Activated naive CD4-positive, alpha-beta T cell treated with anti-CD3 and anti-CD28 coated beads, Interleukin-2, amount 50 U/mL, for 72 hours (primary cell): ENCODE measurements around the gene CBY1. TPM values are rescaled to one million over a fixed set of nuclear protein-coding genes. Genes with fewer than 3 reads are reported as not detected.
"Not testable (repeated sequence)": the region's sequence is repeated elsewhere in the genome, so short reads cannot be mapped to it uniquely, and the experiment has no call there.

Source experiments
- ATAC-seq, 2 donors: fragments of 150-1000 bp; cut with Tn5 transposase; 2 replicates each; pipeline ENCODE4 v1.10.0; 2021; ENCODE audit warnings: mild to moderate bottlenecking in 2 of 2, moderate library complexity in 2 of 2
- DNase-seq, 2 donors: peaks; one replicate each; pipeline ENCODE4 v3.0.0; 2021 to 2022; ENCODE audit warnings: low spot score in 2 of 2
- H3K27ac Mint-ChIP-seq, 2 donors: one replicate each; pipeline ENCODE4 v1.8.0; 2022; ENCODE audit warnings: mild to moderate bottlenecking in 2 of 2, mixed read lengths in 2 of 2
- H3K36me3 Mint-ChIP-seq, 2 donors: one replicate each; pipeline ENCODE4 v1.8.0; 2022; ENCODE audit warnings: mixed read lengths in 2 of 2
- H3K9me3 Mint-ChIP-seq, 2 donors: one replicate each; pipeline ENCODE4 v1.8.0; 2022; ENCODE audit warnings: mixed read lengths in 2 of 2
- total RNA-seq, 2 donors: library from RNA; stranded (reverse); gene quantifications; one replicate each; pipeline ENCODE4 v1.2.3, GENCODE V29; 2022

CBY1 gene
- total RNA-seq, 2 donors from 2014 or later: 5.7 to 19.0 TPM

- Mint-ChIP-seq H3K9me3 (no peaks in the 10 kb centered on the region), H3K36me3 (no peaks in the 10 kb centered on the region), H3K27ac (peak overlapping the region in 1 of 2 donors; percentile 13)
- ATAC-seq (no peak), DNase-seq (no peak)
Measured at GRCh38 chr22:38638216-38638615, 18.2 kb upstream of the CBY1 start.

GRCh38 chr22:38638728-38639127, 17.7 kb upstream of the CBY1 start:
- Mint-ChIP-seq H3K27ac (no peak overlapping the region), H3K9me3 (no peaks in the 10 kb centered on the region), H3K36me3 (no peaks in the 10 kb centered on the region)
- no peak for ATAC-seq
- no peak for DNase-seq

GRCh38 chr22:38641476-38642040, 14.9 kb upstream of the CBY1 start:
- no peaks in the 10 kb centered on the region for H3K36me3 Mint-ChIP-seq
- DNase-seq (no peak), ATAC-seq (no peak)
- no peak overlapping the region for H3K27ac Mint-ChIP-seq
- H3K9me3 Mint-ChIP-seq: no peaks in the 10 kb centered on the region

GRCh38 chr22:38644245-38644644, 12.2 kb upstream of the CBY1 start:
- H3K9me3 Mint-ChIP-seq, H3K27ac Mint-ChIP-seq, DNase-seq, H3K36me3 Mint-ChIP-seq: not testable (repeated sequence)
- ATAC-seq: peak in 1 of 2 donors; percentile 57

GRCh38 chr22:38645430-38645829, 11.0 kb upstream of the CBY1 start:
- no peaks in the 10 kb centered on the region for H3K9me3 Mint-ChIP-seq
- ATAC-seq: no peak
- H3K27ac Mint-ChIP-seq: no peak overlapping the region
- no peaks in the 10 kb centered on the region for H3K36me3 Mint-ChIP-seq
- no peak for DNase-seq

- no peak overlapping the region for H3K27ac Mint-ChIP-seq
- DNase-seq (no peak), ATAC-seq (no peak)
- no peaks in the 10 kb centered on the region for H3K36me3 Mint-ChIP-seq
- H3K9me3 Mint-ChIP-seq: no peaks in the 10 kb centered on the region
Measured at GRCh38 chr22:38649841-38650522, 6.5 kb upstream of the CBY1 start.

GRCh38 chr22:38652859-38653258, 3.6 kb upstream of the CBY1 start:
- H3K36me3 Mint-ChIP-seq: no peaks in the 10 kb centered on the region
- ATAC-seq (no peak), DNase-seq (no peak)
- H3K27ac Mint-ChIP-seq: no peak overlapping the region
- H3K9me3 Mint-ChIP-seq: no peaks in the 10 kb centered on the region

- ATAC-seq (no peak), DNase-seq (no peak)
- no peaks in the 10 kb centered on the region for H3K9me3 Mint-ChIP-seq
- no peaks in the 10 kb centered on the region for H3K36me3 Mint-ChIP-seq
- H3K27ac Mint-ChIP-seq: no peak overlapping the region
Measured at GRCh38 chr22:38653741-38654140, 2.7 kb upstream of the CBY1 start.

- peak overlapping the region; percentile 98 for H3K27ac Mint-ChIP-seq
Measured at GRCh38 chr22:38655519-38656255, 751 bp upstream of the CBY1 start.

GRCh38 chr22:38657045-38657909, 839 bp downstream of the CBY1 start:
- H3K9me3 Mint-ChIP-seq: no peaks in the 10 kb centered on the region
- peak overlapping the region; percentile 98 for H3K27ac Mint-ChIP-seq
- peak; percentile 36 to 59 for ATAC-seq
- peak; percentile 43 to 67 for DNase-seq
- no peaks in the 10 kb centered on the region for H3K36me3 Mint-ChIP-seq

More at GRCh38 chr22:38655519-38656255, 751 bp upstream of the CBY1 start:
- DNase-seq (no peak), ATAC-seq (peak in 1 of 2 donors; percentile 1)
- Mint-ChIP-seq H3K9me3 (no peaks in the 10 kb centered on the region), H3K36me3 (no peaks in the 10 kb centered on the region)

GRCh38 chr22:38674888-38675287, 18.4 kb downstream of the CBY1 start:
- peaks cover 8 to 13% of the 10 kb centered on the region in 2 donors for H3K36me3 Mint-ChIP-seq
- peak overlapping the region in 1 of 2 donors; percentile 72 for H3K27ac Mint-ChIP-seq
- no peak for ATAC-seq
- DNase-seq: no peak
- H3K9me3 Mint-ChIP-seq: no peaks in the 10 kb centered on the region

GRCh38 chr22:38675833-38676232, 19.4 kb downstream of the CBY1 start:
- ATAC-seq: no peak

GRCh38 chr22:38681582-38682335, 25.3 kb downstream of the CBY1 start, which contains the start of gene TOMM22:
TSS of gene TOMM22 (plus strand) at chr22:38681957. CDS start at chr22:38681979, 22 bp downstream.
- Mint-ChIP-seq H3K27ac (peak within 1 kb of the TSS; percentile 96 to 98), H3K9me3 (no peaks in the 10 kb centered on the region)

More at GRCh38 chr22:38675833-38676232, 19.4 kb downstream of the CBY1 start:
- Mint-ChIP-seq H3K27ac (no peak overlapping the region), H3K36me3 (peaks cover 5 to 13% of the 10 kb centered on the region in 2 donors), H3K9me3 (no peaks in the 10 kb centered on the region)
- DNase-seq: no peak

GRCh38 chr22:38684895-38685294, 28.5 kb downstream of the CBY1 start:
- H3K27ac Mint-ChIP-seq: peak overlapping the region in 1 of 2 donors; percentile 22
- H3K36me3 Mint-ChIP-seq: peaks cover 21 to 27% of the 10 kb centered on the region in 2 donors
- no peak for DNase-seq
- ATAC-seq: no peak
- H3K9me3 Mint-ChIP-seq: no peaks in the 10 kb centered on the region

More at GRCh38 chr22:38681582-38682335, 25.3 kb downstream of the CBY1 start, which contains the start of gene TOMM22:
- DNase-seq: peak; percentile 85 to 89
- peaks cover 21 to 27% of the 10 kb centered on the region in 2 donors for H3K36me3 Mint-ChIP-seq
- ATAC-seq: peak; percentile 99

- Mint-ChIP-seq H3K9me3 (no peaks in the 10 kb centered on the region), H3K36me3 (peaks cover 21 to 27% of the 10 kb centered on the region in 2 donors), H3K27ac (peak overlapping the region in 1 of 2 donors; percentile 49)
- DNase-seq (no peak), ATAC-seq (no peak)
Measured at GRCh38 chr22:38685761-38686160, 29.3 kb downstream of the CBY1 start.

GRCh38 chr22:38689651-38690050, 33.2 kb downstream of the CBY1 start:
- ATAC-seq (no peak), DNase-seq (no peak)
- Mint-ChIP-seq H3K27ac (no peak overlapping the region), H3K36me3 (peaks cover 5 to 16% of the 10 kb centered on the region in 2 donors), H3K9me3 (no peaks in the 10 kb centered on the region)
